Measurements from ENCODE around the gene POU2F1.
"Not testable (repeated sequence)": the region's sequence is repeated elsewhere in the genome, so short reads cannot be mapped to it uniquely, and the experiment has no call there.

POU2F1 gene

GRCh38 chr1:167232801-167233200 lies 12.1 kb downstream of the POU2F1 start:
- no peak for DNase-seq

GRCh38 chr1:167233373-167233772 lies 12.7 kb downstream of the POU2F1 start:
- no peak for DNase-seq

- no peak for DNase-seq
Observed at GRCh38 chr1:167237000-167237399, 16.3 kb downstream of the POU2F1 start.

GRCh38 chr1:167238713-167239112 lies 18.0 kb downstream of the POU2F1 start:
- no peak for DNase-seq

GRCh38 chr1:167239257-167239656 lies 18.6 kb downstream of the POU2F1 start:
- no peak for DNase-seq

GRCh38 chr1:167244244-167244643 lies 23.6 kb downstream of the POU2F1 start:
- no peak for DNase-seq

- DNase-seq, result not testable (repeated sequence)
Observed at GRCh38 chr1:167245168-167245567, 24.5 kb downstream of the POU2F1 start.

- no peak for DNase-seq
Observed at GRCh38 chr1:167246971-167247370, 26.3 kb downstream of the POU2F1 start.

- DNase-seq, result no peak
Observed at GRCh38 chr1:167247754-167248153, 27.1 kb downstream of the POU2F1 start.

GRCh38 chr1:167248707-167249642 lies 28.3 kb downstream of the POU2F1 start:
- DNase-seq, result no peak

GRCh38 chr1:167249702-167250101 lies 29.0 kb downstream of the POU2F1 start:
- no peak for DNase-seq

GRCh38 chr1:167250482-167250881 lies 29.8 kb downstream of the POU2F1 start:
- no peak for DNase-seq

GRCh38 chr1:167251472-167251871 lies 30.8 kb downstream of the POU2F1 start:
- no peak for DNase-seq

- DNase-seq, result no peak
Observed at GRCh38 chr1:167252986-167253385, 32.3 kb downstream of the POU2F1 start.

GRCh38 chr1:167258858-167259257 lies 38.2 kb downstream of the POU2F1 start:
- DNase-seq, result no peak

GRCh38 chr1:167262836-167263235 lies 42.1 kb downstream of the POU2F1 start:
- DNase-seq, result no peak

- no peak for DNase-seq
Observed at GRCh38 chr1:167263344-167263743, 42.7 kb downstream of the POU2F1 start.

- DNase-seq, result no peak
Observed at GRCh38 chr1:167263819-167264464, 43.3 kb downstream of the POU2F1 start.

GRCh38 chr1:167266965-167267364 lies 46.3 kb downstream of the POU2F1 start:
- no peak for DNase-seq

GRCh38 chr1:167268347-167268787 lies 47.7 kb downstream of the POU2F1 start:
- no peak for DNase-seq

GRCh38 chr1:167270349-167271092 lies 49.8 kb downstream of the POU2F1 start:
- DNase-seq, result no peak

GRCh38 chr1:167272369-167272957 lies 51.8 kb downstream of the POU2F1 start:
- DNase-seq, result no peak

All from NCI-H446 treated with DMSO at 0.1 percent for 48 hours (cell line).